ENCODE results near the gene PBRM1. TPM values are rescaled to one million over a fixed set of nuclear protein-coding genes. Genes with fewer than 3 reads are reported as not detected.

Gene PBRM1
- total and polyA plus RNA-seq, 4 donors, result 7.1 to 65.7 (median 38.7) TPM

GRCh38 chr3:52596658-52597265 lies 89.0 kb downstream of the PBRM1 start:
- H3K9ac ChIP-seq (ENCODE audit: low read depth in 1 of 2, low read length in 2 of 2), result no peak overlapping the region
- no peaks in the 10 kb centered on the region for H3K4me1 ChIP-seq (ENCODE audit: control insufficient read depth in 4 of 4, insufficient read depth in 4 of 4, low read length in 3 of 4)
- H3K27ac ChIP-seq (ENCODE audit: low read depth in 1 of 2, low read length in 2 of 2), result no peak overlapping the region
- H3K36me3 ChIP-seq (ENCODE audit: control insufficient read depth in 4 of 4, insufficient read depth in 3 of 4, low read depth in 1 of 4, low read length in 3 of 4), result peaks cover 1 to 21% (median 12%) of the 10 kb centered on the region in 4 donors
- no peaks in the 10 kb centered on the region for H3K27me3 ChIP-seq (ENCODE audit: control insufficient read depth in 4 of 4, insufficient read depth in 4 of 4, low read length in 3 of 4)
- 95% methylated on average over 4 of the region's 4 CpGs for WGBS
- no peaks in the 10 kb centered on the region for H3K9me3 ChIP-seq (ENCODE audit: control insufficient read depth in 4 of 4, low read length in 3 of 4)
- H3K4me3 ChIP-seq (ENCODE audit: low read depth in 1 of 3, low read length in 3 of 3), result no peak overlapping the region
- TF ChIP-seq NR2F2 (IDR thresholded peaks at IDR 0.05) (no peak), EGR1 (IDR thresholded peaks at IDR 0.05; ENCODE audit: low read depth in 2 of 2) (no peak), TAF1 (conservative IDR thresholded peaks at IDR 0.05) (no peak), GABPA (IDR thresholded peaks at IDR 0.05 in 1 of 2, conservative IDR thresholded peaks at IDR 0.05 in 1 of 2) (no peak), JUND (IDR thresholded peaks at IDR 0.05) (no peak), HNF4G (IDR thresholded peaks at IDR 0.05) (no peak), FOXA2 (IDR thresholded peaks at IDR 0.05) (no peak), REST (IDR thresholded peaks at IDR 0.05) (no peak), SP1 (IDR thresholded peaks at IDR 0.05) (no peak), YY1 (IDR thresholded peaks at IDR 0.05) (no peak), RXRA (IDR thresholded peaks at IDR 0.05) (no peak), RAD21 (IDR thresholded peaks at IDR 0.05) (no peak), HNF4A (conservative IDR thresholded peaks at IDR 0.05) (no peak), FOXA1 (IDR thresholded peaks at IDR 0.05) (no peak)
- TF ChIP-seq, protein P1, sequence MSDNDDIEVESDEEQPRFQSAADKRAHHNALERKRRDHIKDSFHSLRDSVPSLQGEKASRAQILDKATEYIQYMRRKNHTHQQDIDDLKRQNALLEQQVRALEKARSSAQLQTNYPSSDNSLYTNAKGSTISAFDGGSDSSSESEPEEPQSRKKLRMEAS (IDR thresholded peaks at IDR 0.05), result no peak
- TF ChIP-seq, protein P2, sequence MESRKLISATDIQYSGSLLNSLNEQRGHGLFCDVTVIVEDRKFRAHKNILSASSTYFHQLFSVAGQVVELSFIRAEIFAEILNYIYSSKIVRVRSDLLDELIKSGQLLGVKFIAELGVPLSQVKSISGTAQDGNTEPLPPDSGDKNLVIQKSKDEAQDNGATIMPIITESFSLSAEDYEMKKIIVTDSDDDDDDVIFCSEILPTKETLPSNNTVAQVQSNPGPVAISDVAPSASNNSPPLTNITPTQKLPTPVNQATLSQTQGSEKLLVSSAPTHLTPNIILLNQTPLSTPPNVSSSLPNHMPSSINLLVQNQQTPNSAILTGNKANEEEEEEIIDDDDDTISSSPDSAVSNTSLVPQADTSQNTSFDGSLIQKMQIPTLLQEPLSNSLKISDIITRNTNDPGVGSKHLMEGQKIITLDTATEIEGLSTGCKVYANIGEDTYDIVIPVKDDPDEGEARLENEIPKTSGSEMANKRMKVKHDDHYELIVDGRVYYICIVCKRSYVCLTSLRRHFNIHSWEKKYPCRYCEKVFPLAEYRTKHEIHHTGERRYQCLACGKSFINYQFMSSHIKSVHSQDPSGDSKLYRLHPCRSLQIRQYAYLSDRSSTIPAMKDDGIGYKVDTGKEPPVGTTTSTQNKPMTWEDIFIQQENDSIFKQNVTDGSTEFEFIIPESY (IDR thresholded peaks at IDR 0.05), result no peak
- TF ChIP-seq, protein P3, sequence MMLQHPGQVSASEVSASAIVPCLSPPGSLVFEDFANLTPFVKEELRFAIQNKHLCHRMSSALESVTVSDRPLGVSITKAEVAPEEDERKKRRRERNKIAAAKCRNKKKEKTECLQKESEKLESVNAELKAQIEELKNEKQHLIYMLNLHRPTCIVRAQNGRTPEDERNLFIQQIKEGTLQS (IDR thresholded peaks at IDR 0.05), result no peak
- DNase-seq (ENCODE audit: low spot score), result no peak

- H3K4me3 ChIP-seq (ENCODE audit: low read depth in 1 of 3, low read length in 3 of 3), result no peak overlapping the region
- TF ChIP-seq, protein P1 (IDR thresholded peaks at IDR 0.05), result no peak
- H3K27me3 ChIP-seq (ENCODE audit: control insufficient read depth in 4 of 4, insufficient read depth in 4 of 4, low read length in 3 of 4), result no peaks in the 10 kb centered on the region
- no peaks in the 10 kb centered on the region for H3K4me1 ChIP-seq (ENCODE audit: control insufficient read depth in 4 of 4, insufficient read depth in 4 of 4, low read length in 3 of 4)
- no peak for DNase-seq (ENCODE audit: low spot score)
- H3K27ac ChIP-seq (ENCODE audit: low read depth in 1 of 2, low read length in 2 of 2), result no peak overlapping the region
- WGBS, result 93% methylated on average over 1 of the region's 1 CpG
- H3K36me3 ChIP-seq (ENCODE audit: control insufficient read depth in 4 of 4, insufficient read depth in 3 of 4, low read depth in 1 of 4, low read length in 3 of 4), result peaks cover 1 to 17% (median 10%) of the 10 kb centered on the region in 4 donors
- H3K9ac ChIP-seq (ENCODE audit: low read depth in 1 of 2, low read length in 2 of 2), result no peak overlapping the region
- H3K9me3 ChIP-seq (ENCODE audit: control insufficient read depth in 4 of 4, low read length in 3 of 4), result no peaks in the 10 kb centered on the region
Measured at GRCh38 chr3:52593103-52593502, 92.6 kb downstream of the PBRM1 start.

All from liver (tissue), 9 donors.